ENCODE measurements around the gene PTGES2. TPM values are rescaled to one million over a fixed set of nuclear protein-coding genes. Genes with fewer than 3 reads are reported as not detected.

The PTGES2 gene
- total and polyA plus RNA-seq, 2 of the 13 experiments (the other 11 are each of a cell fraction or from before 2014, with no cell fraction given) = 63.7 to 79.8 TPM

DNA sequence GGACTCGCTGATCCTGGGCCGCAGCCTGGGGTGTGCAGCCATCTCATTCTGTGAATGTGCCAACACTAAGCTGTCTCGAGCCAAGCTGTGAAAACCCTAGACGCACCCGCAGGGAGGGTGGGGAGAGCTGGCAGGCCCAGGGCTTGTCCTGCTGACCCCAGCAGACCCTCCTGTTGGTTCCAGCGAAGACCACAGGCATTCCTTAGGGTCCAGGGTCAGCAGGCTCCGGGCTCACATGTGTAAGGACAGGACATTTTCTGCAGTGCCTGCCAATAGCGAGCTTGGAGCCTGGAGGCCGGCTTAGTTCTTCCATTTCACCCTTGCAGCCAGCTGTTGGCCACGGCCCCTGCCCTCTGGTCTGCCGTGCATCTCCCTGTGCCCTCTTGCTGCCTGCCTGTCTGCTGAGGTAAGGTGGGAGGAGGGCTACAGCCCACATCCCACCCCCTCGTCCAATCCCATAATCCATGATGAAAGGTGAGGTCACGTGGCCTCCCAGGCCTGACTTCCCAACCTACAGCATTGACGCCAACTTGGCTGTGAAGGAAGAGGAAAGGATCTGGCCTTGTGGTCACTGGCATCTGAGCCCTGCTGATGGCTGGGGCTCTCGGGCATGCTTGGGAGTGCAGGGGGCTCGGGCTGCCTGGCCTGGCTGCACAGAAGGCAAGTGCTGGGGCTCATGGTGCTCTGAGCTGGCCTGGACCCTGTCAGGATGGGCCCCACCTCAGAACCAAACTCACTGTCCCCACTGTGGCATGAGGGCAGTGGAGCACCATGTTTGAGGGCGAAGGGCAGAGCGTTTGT lies 19.9 kb downstream of the PTGES2 start:
- DNase-seq (ENCODE audit: low spot score) (no peak), ATAC-seq (no peak), FAIRE-seq (no peak)
- intact Hi-C loops (cut with micrococcal nuclease; ENCODE audit: unreplicated experiment) (no loop called here), in situ Hi-C loops (cut with HindIII; ENCODE audit: extremely low pct_ligation_motif_present, low pct_unique_long_range_greater_than_20kb) (no loop called here)
- H2AFZ ChIP-seq (ENCODE audit: low read length) = no peak overlapping the region
- peaks cover 18 to 36% of the 10 kb centered on the region in 2 experiments for H3K36me3 ChIP-seq (replicated peaks in 1 of 2; ENCODE audit: control insufficient read depth in 1 of 2, insufficient read depth in 2 of 2, low read length in 2 of 2)
- no peak overlapping the region for H3K9ac ChIP-seq (ENCODE audit: insufficient read depth, low read depth, low read length)
- CTCF ChIA-PET (ENCODE audit: low intra/inter-chr PET ratio, low total read pairs) = no interaction called here
- POLR2A ChIA-PET = interaction anchor here (1.1 kb wide), 1 partner anchor 10 kb away, joined by 3 read pairs; no protein-coding TSS in a partner anchor
- no TSS peak for BruUV-seq (replicated peaks)
- 90% methylated on average over 5 of the region's 18 CpGs for WGBS (ENCODE audit: low lambda C conversion rate)
- H3K4me2 ChIP-seq (ENCODE audit: low read depth, low read length) = no peak overlapping the region
- H3K4me1 ChIP-seq (ENCODE audit: insufficient read depth, low read length) = peaks cover 76% of the 10 kb centered on the region
- H3K4me3 ChIP-seq (replicated peaks in 1 of 3; ENCODE audit: insufficient read depth in 1 of 3, low read depth in 2 of 3, low read length in 3 of 3) = no peak overlapping the region
- H4K20me1 ChIP-seq (ENCODE audit: insufficient read depth, low read length) = no peaks in the 10 kb centered on the region
- no peaks in the 10 kb centered on the region for H3K9me3 ChIP-seq (ENCODE audit: low read length)
- peak overlapping the region; percentile 30 for H3K27ac ChIP-seq (ENCODE audit: extremely low read length, insufficient read depth, low read length)
- no peaks in the 10 kb centered on the region for H3K27me3 ChIP-seq (ENCODE audit: control insufficient read depth in 1 of 2, insufficient read depth in 2 of 2, low read length in 2 of 2)
- H3K79me2 ChIP-seq (ENCODE audit: insufficient read depth, low read length) = peaks cover 2% of the 10 kb centered on the region
- TF ChIP-seq, protein P1, sequence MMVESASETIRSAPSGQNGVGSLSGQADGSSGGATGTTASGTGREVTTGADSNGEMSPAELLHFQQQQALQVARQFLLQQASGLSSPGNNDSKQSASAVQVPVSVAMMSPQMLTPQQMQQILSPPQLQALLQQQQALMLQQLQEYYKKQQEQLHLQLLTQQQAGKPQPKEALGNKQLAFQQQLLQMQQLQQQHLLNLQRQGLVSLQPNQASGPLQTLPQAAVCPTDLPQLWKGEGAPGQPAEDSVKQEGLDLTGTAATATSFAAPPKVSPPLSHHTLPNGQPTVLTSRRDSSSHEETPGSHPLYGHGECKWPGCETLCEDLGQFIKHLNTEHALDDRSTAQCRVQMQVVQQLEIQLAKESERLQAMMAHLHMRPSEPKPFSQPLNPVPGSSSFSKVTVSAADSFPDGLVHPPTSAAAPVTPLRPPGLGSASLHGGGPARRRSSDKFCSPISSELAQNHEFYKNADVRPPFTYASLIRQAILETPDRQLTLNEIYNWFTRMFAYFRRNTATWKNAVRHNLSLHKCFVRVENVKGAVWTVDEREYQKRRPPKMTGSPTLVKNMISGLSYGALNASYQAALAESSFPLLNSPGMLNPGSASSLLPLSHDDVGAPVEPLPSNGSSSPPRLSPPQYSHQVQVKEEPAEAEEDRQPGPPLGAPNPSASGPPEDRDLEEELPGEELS (CRISPR knock-in tag; IDR thresholded peaks at IDR 0.05) = no peak
- TF ChIP-seq ZBTB3 (CRISPR knock-in tag; IDR thresholded peaks at IDR 0.05; ENCODE audit: borderline replicate concordance, low read depth) = no peak
- TF ChIP-seq ZC3H13 (CRISPR knock-in tag; IDR thresholded peaks at IDR 0.05) = peak; percentile 45; the same call in 1 of the 2 replicates
- no peak for TF ChIP-seq ZNF546 (CRISPR knock-in tag; conservative IDR thresholded peaks at IDR 0.05)
- TF ChIP-seq POLR2G (IDR thresholded peaks at IDR 0.05; ENCODE audit: low read depth, low read length) = peak; percentile 52; the same call in 1 of the 2 replicates
- TF ChIP-seq CC2D1A (CRISPR knock-in tag; IDR thresholded peaks at IDR 0.05) = no peak
- no peak for TF ChIP-seq HMG20B (CRISPR knock-in tag; conservative IDR thresholded peaks at IDR 0.05)
- TF ChIP-seq, protein P2, sequence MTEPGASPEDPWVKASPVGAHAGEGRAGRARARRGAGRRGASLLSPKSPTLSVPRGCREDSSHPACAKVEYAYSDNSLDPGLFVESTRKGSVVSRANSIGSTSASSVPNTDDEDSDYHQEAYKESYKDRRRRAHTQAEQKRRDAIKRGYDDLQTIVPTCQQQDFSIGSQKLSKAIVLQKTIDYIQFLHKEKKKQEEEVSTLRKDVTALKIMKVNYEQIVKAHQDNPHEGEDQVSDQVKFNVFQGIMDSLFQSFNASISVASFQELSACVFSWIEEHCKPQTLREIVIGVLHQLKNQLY (CRISPR knock-in tag; IDR thresholded peaks at IDR 0.05) = no peak
- no peak for TF ChIP-seq PTBP1 (IDR thresholded peaks at IDR 0.05; ENCODE audit: low read depth, low read length, poor library complexity, severe bottlenecking)
- no peak for TF ChIP-seq ZNF878 (CRISPR knock-in tag; IDR thresholded peaks at IDR 0.05)
- TF ChIP-seq AKAP8 (CRISPR knock-in tag; IDR thresholded peaks at IDR 0.05) = peak; percentile 48; the same call in 1 of the 2 replicates
- TF ChIP-seq, protein P3, sequence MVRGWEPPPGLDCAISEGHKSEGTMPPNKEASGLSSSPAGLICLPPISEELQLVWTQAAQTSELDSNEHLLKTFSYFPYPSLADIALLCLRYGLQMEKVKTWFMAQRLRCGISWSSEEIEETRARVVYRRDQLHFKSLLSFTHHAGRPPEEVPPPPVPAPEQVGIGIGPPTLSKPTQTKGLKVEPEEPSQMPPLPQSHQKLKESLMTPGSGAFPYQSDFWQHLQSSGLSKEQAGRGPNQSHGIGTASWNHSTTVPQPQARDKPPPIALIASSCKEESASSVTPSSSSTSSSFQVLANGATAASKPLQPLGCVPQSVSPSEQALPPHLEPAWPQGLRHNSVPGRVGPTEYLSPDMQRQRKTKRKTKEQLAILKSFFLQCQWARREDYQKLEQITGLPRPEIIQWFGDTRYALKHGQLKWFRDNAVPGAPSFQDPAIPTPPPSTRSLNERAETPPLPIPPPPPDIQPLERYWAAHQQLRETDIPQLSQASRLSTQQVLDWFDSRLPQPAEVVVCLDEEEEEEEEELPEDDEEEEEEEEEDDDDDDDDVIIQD (CRISPR knock-in tag; IDR thresholded peaks at IDR 0.05; ENCODE audit: low read depth) = no peak
- no peak for TF ChIP-seq ZNF263 (CRISPR knock-in tag; IDR thresholded peaks at IDR 0.05)
- TF ChIP-seq, protein P4, sequence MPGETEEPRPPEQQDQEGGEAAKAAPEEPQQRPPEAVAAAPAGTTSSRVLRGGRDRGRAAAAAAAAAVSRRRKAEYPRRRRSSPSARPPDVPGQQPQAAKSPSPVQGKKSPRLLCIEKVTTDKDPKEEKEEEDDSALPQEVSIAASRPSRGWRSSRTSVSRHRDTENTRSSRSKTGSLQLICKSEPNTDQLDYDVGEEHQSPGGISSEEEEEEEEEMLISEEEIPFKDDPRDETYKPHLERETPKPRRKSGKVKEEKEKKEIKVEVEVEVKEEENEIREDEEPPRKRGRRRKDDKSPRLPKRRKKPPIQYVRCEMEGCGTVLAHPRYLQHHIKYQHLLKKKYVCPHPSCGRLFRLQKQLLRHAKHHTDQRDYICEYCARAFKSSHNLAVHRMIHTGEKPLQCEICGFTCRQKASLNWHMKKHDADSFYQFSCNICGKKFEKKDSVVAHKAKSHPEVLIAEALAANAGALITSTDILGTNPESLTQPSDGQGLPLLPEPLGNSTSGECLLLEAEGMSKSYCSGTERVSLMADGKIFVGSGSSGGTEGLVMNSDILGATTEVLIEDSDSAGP (CRISPR knock-in tag; IDR thresholded peaks at IDR 0.05; ENCODE audit: borderline replicate concordance) = peak; percentile 34; the same call in 1 of the 2 replicates
- TF ChIP-seq ZNF235 (CRISPR knock-in tag; IDR thresholded peaks at IDR 0.05; ENCODE audit: borderline replicate concordance) = no peak
- TF ChIP-seq JDP2 (CRISPR knock-in tag; IDR thresholded peaks at IDR 0.05; ENCODE audit: borderline replicate concordance) = no peak
- TF ChIP-seq AGO2 (optimal IDR thresholded peaks at IDR 0.05; ENCODE audit: low read depth, low read length) = peak; percentile 60
- TF ChIP-seq HOXA3 (CRISPR knock-in tag; IDR thresholded peaks at IDR 0.05) = no peak
- TF ChIP-seq SSRP1 (CRISPR knock-in tag; IDR thresholded peaks at IDR 0.05) = peak; percentile 44; the same call in 1 of the 2 replicates
